Vagina (tissue), 2 donors: ENCODE results near the gene CHAF1A. TPM values are rescaled to one million over a fixed set of nuclear protein-coding genes. Genes with fewer than 3 reads are reported as not detected.

ENCODE experiments used
- DNase-seq, 2 donors: peaks; one replicate each; pipeline ENCODE4 v3.0.0-alpha.2; 2017; ENCODE audit errors: extremely low spot score in 2 of 2
- H3K27ac ChIP-seq: fragments of 200-600 bp; sonication (generic); one replicate; pipeline ENCODE4 v1.5.1; 2019
- H3K27me3 ChIP-seq: fragments of 200-600 bp; sonication (generic); one replicate; pipeline ENCODE4 v1.5.1; 2019
- H3K36me3 ChIP-seq, 2 donors: fragments of 200-600 bp; sonication (generic); one replicate each; pipeline ENCODE4 v1.5.1; 2017 to 2019
- H3K4me1 ChIP-seq: fragments of 200-600 bp; sonication (generic); one replicate; pipeline ENCODE4 v1.5.1; 2019
- H3K4me3 ChIP-seq, 2 donors: fragments of 200-600 bp; sonication (generic); 1 replicate in 1 of 2; 2 replicates in 1 of 2; pipeline ENCODE4 v1.5.1; 2016 to 2019
- H3K9me3 ChIP-seq: fragments of 200-600 bp; sonication (generic); one replicate; pipeline ENCODE4 v1.5.1; 2019
- CTCF ChIP-seq, 3 experiments: fragments of 450-650 bp in 2 of 3; fragments of 200-600 bp in 1 of 3; sonication (generic) in 1 of 3; IDR thresholded peaks; one replicate each; pipeline ENCODE4 v1.5.1; 2017 to 2019; ENCODE audit warnings: antibody characterized with exemption in 3 of 3, mild to moderate bottlenecking in 2 of 3, moderate library complexity in 2 of 3
- POLR2A ChIP-seq, 2 donors: fragments of 450-650 bp; IDR thresholded peaks; one replicate each; pipeline ENCODE4 v1.6.1; 2017; ENCODE audit warnings: antibody characterized with exemption in 2 of 2, mild to moderate bottlenecking in 2 of 2, moderate library complexity in 2 of 2
- POLR2AphosphoS5 ChIP-seq, 2 donors: sonication (generic); formaldehyde crosslinking; IDR thresholded peaks; one replicate each; pipeline ENCODE4 v1.9.0; 2017; ENCODE audit warnings: antibody characterized with exemption in 2 of 2, mild to moderate bottlenecking in 2 of 2, low read depth in 1 of 2; ENCODE audit not compliant: insufficient read depth in 1 of 2
- intact Hi-C: fragments of 100-400 bp; cut with DNase I; formaldehyde crosslinking; loops from one replicate; pipeline ENCODE4 v1.15.1; 2023
- total RNA-seq: library from RNA; depleted of rRNA; stranded (reverse); fragments of >200 nt; gene quantifications from one replicate; pipeline ENCODE4 v1.2.3, GENCODE V29; 2016

CHAF1A gene
- total RNA-seq, 1 donor from 2014 or later = 21.4 TPM

GRCh38 chr19:4390567-4391305 lies 11.7 kb upstream of the CHAF1A start:
- Histone ChIP-seq H3K4me1 (peaks cover 97% of the 10 kb centered on the region), H3K27me3 (no peaks in the 10 kb centered on the region), H3K9me3 (no peaks in the 10 kb centered on the region), H3K4me3 (peak overlapping the region; percentile 7 to 17), H3K27ac (peak overlapping the region; percentile 77), H3K36me3 (peaks cover 0 to 11% of the 10 kb centered on the region in 2 donors)
- no peak for DNase-seq
- intact Hi-C loops = loop anchor here (10.0 kb wide), 1 partner anchor 116 kb away; the partner anchor contains the start of gene SHD
- TF ChIP-seq POLR2A (IDR thresholded peaks at IDR 0.05) (no peak), POLR2AphosphoS5 (IDR thresholded peaks at IDR 0.05; ENCODE audit: insufficient read depth in 1 of 2, low read depth in 1 of 2) (no peak), CTCF (IDR thresholded peaks at IDR 0.05) (no peak)

- TF ChIP-seq POLR2AphosphoS5 (IDR thresholded peaks at IDR 0.05; ENCODE audit: insufficient read depth in 1 of 2, low read depth in 1 of 2) (no peak), POLR2A (IDR thresholded peaks at IDR 0.05) (no peak), CTCF (IDR thresholded peaks at IDR 0.05) (no peak)
- peaks cover 0 to 14% of the 10 kb centered on the region in 2 donors for H3K36me3 ChIP-seq
- intact Hi-C loops = loop anchor here (10.0 kb wide), 1 partner anchor 116 kb away; the partner anchor contains the start of gene SHD
- H3K4me3 ChIP-seq = peak overlapping the region; percentile 7 to 17
- no peaks in the 10 kb centered on the region for H3K9me3 ChIP-seq
- H3K27me3 ChIP-seq = no peaks in the 10 kb centered on the region
- H3K27ac ChIP-seq = peak overlapping the region; percentile 77
- peaks cover 99% of the 10 kb centered on the region for H3K4me1 ChIP-seq
- DNase-seq = no peak
These were observed 11.1 kb upstream of the CHAF1A start for GRCh38 chr19:4391306-4391693.

- no peaks in the 10 kb centered on the region for H3K9me3 ChIP-seq
- H3K36me3 ChIP-seq = peaks cover 0 to 14% of the 10 kb centered on the region in 2 donors
- peak overlapping the region; percentile 7 to 17 for H3K4me3 ChIP-seq
- intact Hi-C loops = loop anchor here (10.0 kb wide), 1 partner anchor 117 kb away; the partner anchor contains the start of gene SHD
- H3K4me1 ChIP-seq = peaks cover 99% of the 10 kb centered on the region
- TF ChIP-seq CTCF (IDR thresholded peaks at IDR 0.05) (no peak), POLR2AphosphoS5 (IDR thresholded peaks at IDR 0.05; ENCODE audit: insufficient read depth in 1 of 2, low read depth in 1 of 2) (peak; percentile 75 to 79)
- H3K27me3 ChIP-seq = no peaks in the 10 kb centered on the region
- H3K27ac ChIP-seq = peak overlapping the region; percentile 77
- DNase-seq = no peak
These were observed 10.5 kb upstream of the CHAF1A start for GRCh38 chr19:4391701-4392483.

GRCh38 chr19:4393947-4394590 lies 8.4 kb upstream of the CHAF1A start:
- DNase-seq = no peak
- intact Hi-C loops = loop anchor here (10.0 kb wide), 1 partner anchor 119 kb away; the partner anchor contains the start of gene SHD
- H3K27me3 ChIP-seq = no peaks in the 10 kb centered on the region
- H3K27ac ChIP-seq = peak overlapping the region; percentile 50
- H3K4me3 ChIP-seq = no peak overlapping the region
- H3K4me1 ChIP-seq = peaks cover 100% of the 10 kb centered on the region
- peaks cover 0 to 14% of the 10 kb centered on the region in 2 donors for H3K36me3 ChIP-seq
- TF ChIP-seq CTCF (IDR thresholded peaks at IDR 0.05) (no peak), POLR2AphosphoS5 (IDR thresholded peaks at IDR 0.05; ENCODE audit: insufficient read depth in 1 of 2, low read depth in 1 of 2) (no peak), POLR2A (IDR thresholded peaks at IDR 0.05) (no peak)
- no peaks in the 10 kb centered on the region for H3K9me3 ChIP-seq
